ENCODE data around the gene TBC1D24.

DNA sequence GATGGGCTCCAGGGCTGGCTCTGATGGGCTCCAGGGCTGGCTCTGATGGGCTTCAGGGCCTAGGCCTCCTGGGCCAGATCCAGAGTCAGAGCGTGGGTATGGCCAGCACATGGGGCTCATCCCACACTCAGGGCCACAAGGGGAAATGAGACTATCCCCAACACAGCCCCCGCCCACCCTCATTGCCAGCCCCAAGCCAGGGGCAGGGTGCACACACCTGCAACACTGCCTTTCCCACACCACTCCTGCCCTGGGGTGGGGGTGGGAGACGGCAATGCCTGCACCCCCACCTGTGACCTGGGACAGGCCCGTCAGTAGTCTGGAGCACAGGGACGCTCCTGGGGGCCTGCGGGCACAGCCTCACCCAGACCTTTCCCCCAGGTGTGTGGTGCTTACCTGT, 24.5 kb downstream of the TBC1D24 start:
- TF ChIP-seq CTCF (IDR thresholded peaks at IDR 0.05) (no peak), RAD21 (IDR thresholded peaks at IDR 0.05; ENCODE audit: low read length) (no peak), RFX5 (IDR thresholded peaks at IDR 0.05; ENCODE audit: low read length) (no peak), EZH2phosphoT487 (IDR thresholded peaks at IDR 0.05; ENCODE audit: borderline replicate concordance, low read depth) (no peak), GABPA (IDR thresholded peaks at IDR 0.05; ENCODE audit: low read depth) (no peak), NRF1 (IDR thresholded peaks at IDR 0.05; ENCODE audit: low read depth, low read length) (no peak), EP300 (IDR thresholded peaks at IDR 0.05; ENCODE audit: borderline replicate concordance in 1 of 2, low read depth in 1 of 2, low read length in 1 of 2) (no peak)
- TF ChIP-seq, protein P1, sequence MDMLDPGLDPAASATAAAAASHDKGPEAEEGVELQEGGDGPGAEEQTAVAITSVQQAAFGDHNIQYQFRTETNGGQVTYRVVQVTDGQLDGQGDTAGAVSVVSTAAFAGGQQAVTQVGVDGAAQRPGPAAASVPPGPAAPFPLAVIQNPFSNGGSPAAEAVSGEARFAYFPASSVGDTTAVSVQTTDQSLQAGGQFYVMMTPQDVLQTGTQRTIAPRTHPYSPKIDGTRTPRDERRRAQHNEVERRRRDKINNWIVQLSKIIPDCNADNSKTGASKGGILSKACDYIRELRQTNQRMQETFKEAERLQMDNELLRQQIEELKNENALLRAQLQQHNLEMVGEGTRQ (IDR thresholded peaks at IDR 0.05; ENCODE audit: borderline replicate concordance, low read depth, low read length) = no peak
